HEK293 (cell line): Measurements from ENCODE around the gene SOX30.

ENCODE experiments used
- CTCF ChIA-PET: fragments of 350-600 bp; formaldehyde crosslinking; extraction: SDS; loops from one replicate; lab custom pipeline; 2021; ENCODE audit warnings: antibody characterized with exemption; lab: Yijun Ruan, JAX
- POLR2A ChIA-PET: fragments of 300-600 bp; formaldehyde crosslinking; extraction: SDS; loops from one replicate; lab custom pipeline; 2020; ENCODE audit warnings: antibody characterized with exemption, inconsistent platforms; lab: Yijun Ruan, JAX
- H3K27ac ChIP-seq: fragments of 200-500 bp; sonication (Bioruptor generic); 2 replicates; pipeline ENCODE4 v1.5.1; 2014; ENCODE audit warnings: low read depth, low read length, control low read depth, inconsistent platforms; ENCODE audit errors: extremely low read depth
- H3K36me3 ChIP-seq, 2 experiments: fragments of 200-500 bp in 1 of 2; sonication (Bioruptor generic) in 1 of 2; 1 replicate in 1 of 2; 2 replicates in 1 of 2; pipeline ENCODE4 v1.5.1; 2014 to 2017; ENCODE audit warnings: inconsistent platforms in 2 of 2, low read length in 2 of 2; ENCODE audit not compliant: control insufficient read depth in 2 of 2, insufficient read depth in 1 of 2
- H3K4me1 ChIP-seq: fragments of 200-500 bp; sonication (Bioruptor generic); 2 replicates; pipeline ENCODE4 v1.5.1; 2014; ENCODE audit warnings: mild to moderate bottlenecking, low read length, inconsistent platforms; ENCODE audit not compliant: control insufficient read depth, insufficient read depth
- H3K4me3 ChIP-seq: 2 replicates; pipeline ENCODE4 v1.5.1; 2011; ENCODE audit warnings: low read depth, mild to moderate bottlenecking, control low read depth, low read length, moderate library complexity
- H3K9me3 ChIP-seq: fragments of 200-500 bp; sonication (Bioruptor generic); 2 replicates; pipeline ENCODE4 v1.5.1; 2014; ENCODE audit warnings: low read depth, low read length, inconsistent platforms; ENCODE audit not compliant: control insufficient read depth, insufficient read depth
- MZF1 ChIP-seq: fragments of 450-650 bp; formaldehyde crosslinking; IDR thresholded peaks from 2 replicates; pipeline ENCODE4 v1.5.1; 2017; ENCODE audit warnings: missing biosample characterization, missing genetic modification characterization, borderline replicate concordance
- SALL2 ChIP-seq: fragments of 450-650 bp; formaldehyde crosslinking; IDR thresholded peaks from 2 replicates; pipeline ENCODE4 v1.5.0; 2017; ENCODE audit warnings: missing biosample characterization, mild to moderate bottlenecking, missing genetic modification characterization, borderline replicate concordance
- SCRT1 ChIP-seq: fragments of 450-650 bp; formaldehyde crosslinking; IDR thresholded peaks from 2 replicates; pipeline ENCODE4 v1.5.1; 2016; ENCODE audit warnings: missing biosample characterization, missing genetic modification characterization, borderline replicate concordance
- YY1 ChIP-seq: fragments of 450-650 bp; formaldehyde crosslinking; IDR thresholded peaks from 2 replicates; pipeline ENCODE4 v1.5.1; 2018; ENCODE audit warnings: missing biosample characterization, missing genetic modification characterization
- ZBTB11 ChIP-seq: fragments of 450-650 bp; formaldehyde crosslinking; conservative IDR thresholded peaks from 2 replicates; pipeline ENCODE4 v1.5.1; 2016; ENCODE audit warnings: low read depth, missing biosample characterization, missing genetic modification characterization
- ZFP3 ChIP-seq: fragments of 450-650 bp; formaldehyde crosslinking; IDR thresholded peaks from 2 replicates; pipeline ENCODE4 v1.5.1; 2016; ENCODE audit warnings: low read depth, missing biosample characterization, missing genetic modification characterization
- ZNF146 ChIP-seq: fragments of 450-650 bp; formaldehyde crosslinking; IDR thresholded peaks from 2 replicates; pipeline ENCODE4 v1.5.1; 2016; ENCODE audit warnings: missing biosample characterization, missing genetic modification characterization
- ZNF155 ChIP-seq: fragments of 450-650 bp; formaldehyde crosslinking; IDR thresholded peaks from 2 replicates; pipeline ENCODE4 v1.5.1; 2016; ENCODE audit warnings: missing biosample characterization, missing genetic modification characterization
- ZNF18 ChIP-seq: fragments of 450-650 bp; formaldehyde crosslinking; IDR thresholded peaks from 2 replicates; pipeline ENCODE4 v1.5.1; 2016; ENCODE audit warnings: missing biosample characterization, missing genetic modification characterization
- ZNF19 ChIP-seq: fragments of 450-650 bp; formaldehyde crosslinking; IDR thresholded peaks from 2 replicates; pipeline ENCODE4; 2016; ENCODE audit warnings: missing biosample characterization, missing genetic modification characterization, low read depth
- ZNF350 ChIP-seq: fragments of 450-650 bp; formaldehyde crosslinking; IDR thresholded peaks from 2 replicates; pipeline ENCODE4 v1.5.0; 2017; ENCODE audit warnings: missing biosample characterization, mild to moderate bottlenecking, missing genetic modification characterization
- ZNF354C ChIP-seq: fragments of 450-650 bp; formaldehyde crosslinking; IDR thresholded peaks from 2 replicates; pipeline ENCODE4 v1.5.1; 2016; ENCODE audit warnings: missing biosample characterization, missing genetic modification characterization, low read depth, borderline replicate concordance
- ZNF391 ChIP-seq: fragments of 450-650 bp; formaldehyde crosslinking; IDR thresholded peaks from 2 replicates; pipeline ENCODE4 v1.5.1; 2016; ENCODE audit warnings: low read depth, missing biosample characterization, missing genetic modification characterization, borderline replicate concordance
- ZNF426 ChIP-seq: fragments of 450-650 bp; formaldehyde crosslinking; IDR thresholded peaks from 2 replicates; pipeline ENCODE4 v1.5.1; 2017; ENCODE audit warnings: missing biosample characterization, missing genetic modification characterization, mild to moderate bottlenecking, inconsistent platforms, moderate library complexity
- ZNF610 ChIP-seq: fragments of 450-650 bp; formaldehyde crosslinking; IDR thresholded peaks from 2 replicates; pipeline ENCODE4 v1.5.1; 2016; ENCODE audit warnings: missing biosample characterization, missing genetic modification characterization, borderline replicate concordance
- ZNF677 ChIP-seq: fragments of 450-650 bp; IDR thresholded peaks from 2 replicates; pipeline ENCODE4 v1.5.0; 2018; ENCODE audit warnings: missing biosample characterization, mild to moderate bottlenecking, missing genetic modification characterization, moderate library complexity
- ZNF707 ChIP-seq: fragments of 450-650 bp; formaldehyde crosslinking; IDR thresholded peaks from 2 replicates; pipeline ENCODE4 v1.5.1; 2016; ENCODE audit warnings: missing biosample characterization, missing genetic modification characterization
- ZNF776 ChIP-seq: fragments of 450-650 bp; formaldehyde crosslinking; IDR thresholded peaks from 2 replicates; pipeline ENCODE4 v1.5.0; 2017; ENCODE audit warnings: missing biosample characterization, missing genetic modification characterization, borderline replicate concordance
- ZNF843 ChIP-seq: fragments of 450-650 bp; formaldehyde crosslinking; IDR thresholded peaks from 2 replicates; pipeline ENCODE4 v1.5.1; 2016; ENCODE audit warnings: missing biosample characterization, missing genetic modification characterization
- ZSCAN4 ChIP-seq: fragments of 450-650 bp; formaldehyde crosslinking; IDR thresholded peaks from 2 replicates; pipeline ENCODE4 v1.5.1; 2017; ENCODE audit warnings: missing biosample characterization, missing genetic modification characterization
- TF ChIP-seq, protein P1 (sequence below): fragments of 450-650 bp; formaldehyde crosslinking; IDR thresholded peaks from 2 replicates; pipeline ENCODE4 v1.5.1; 2016; ENCODE audit warnings: missing biosample characterization, missing genetic modification characterization
- TF ChIP-seq, protein P2 (sequence below): fragments of 450-650 bp; formaldehyde crosslinking; IDR thresholded peaks from 2 replicates; pipeline ENCODE4 v1.5.1; 2016; ENCODE audit warnings: missing biosample characterization, missing genetic modification characterization, low read depth

SOX30 gene

DNA sequence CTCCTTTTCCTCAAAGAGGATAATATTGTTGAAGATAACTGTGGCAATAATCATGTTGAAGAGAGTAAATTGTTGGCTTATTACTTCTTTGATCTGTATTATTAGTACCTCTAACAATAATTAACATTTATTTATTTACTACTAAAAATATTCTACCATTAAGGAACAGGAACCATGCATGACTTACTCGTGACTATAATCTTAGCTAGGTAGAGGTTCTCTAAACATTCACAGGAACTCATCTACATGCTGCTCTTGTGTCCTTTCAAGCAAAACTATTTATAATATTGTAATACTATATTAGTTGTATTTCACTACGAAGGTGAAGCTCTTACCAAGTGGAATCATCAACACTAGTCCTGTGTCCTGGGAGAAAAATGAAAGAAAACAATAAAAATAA lies 3.1 kb downstream of the SOX30 start:
- no peak overlapping the region for H3K4me3 ChIP-seq

GRCh38 chr5:157648275-157648990 lies 3.8 kb downstream of the SOX30 start:
- Histone ChIP-seq H3K4me1 (no peaks in the 10 kb centered on the region), H3K27ac (no peak overlapping the region), H3K4me3 (no peak overlapping the region), H3K9me3 (no peaks in the 10 kb centered on the region), H3K36me3 (no peaks in the 10 kb centered on the region)
- CTCF ChIA-PET, result interaction anchor here (0.7 kb wide), 1 partner anchor 121 kb away, joined by 3 read pairs; no protein-coding TSS in a partner anchor
- POLR2A ChIA-PET, result no interaction called here
- no peak for TF ChIP-seq ZNF610 (tag by site-specific recombination)
- TF ChIP-seq ZNF19, result no peak
- no peak for TF ChIP-seq ZNF391 (tag by site-specific recombination)
- no peak for TF ChIP-seq ZNF426 (tag by site-specific recombination)
- TF ChIP-seq ZNF707 (tag by site-specific recombination), result no peak
- no peak for TF ChIP-seq ZNF776
- TF ChIP-seq ZNF843, result no peak
- TF ChIP-seq ZNF18, result no peak
- TF ChIP-seq ZNF677 (tag by site-specific recombination), result no peak
- TF ChIP-seq MZF1 (tag by site-specific recombination), result no peak
- no peak for TF ChIP-seq ZBTB11 (tag by site-specific recombination)
- no peak for TF ChIP-seq ZSCAN4 (tag by site-specific recombination)
- TF ChIP-seq SCRT1 (tag by site-specific recombination), result no peak
- TF ChIP-seq YY1, result no peak
- no peak for TF ChIP-seq ZNF350 (tag by site-specific recombination)
- no peak for TF ChIP-seq ZNF146
- no peak for TF ChIP-seq ZNF354C (tag by site-specific recombination)
- TF ChIP-seq, protein P1, sequence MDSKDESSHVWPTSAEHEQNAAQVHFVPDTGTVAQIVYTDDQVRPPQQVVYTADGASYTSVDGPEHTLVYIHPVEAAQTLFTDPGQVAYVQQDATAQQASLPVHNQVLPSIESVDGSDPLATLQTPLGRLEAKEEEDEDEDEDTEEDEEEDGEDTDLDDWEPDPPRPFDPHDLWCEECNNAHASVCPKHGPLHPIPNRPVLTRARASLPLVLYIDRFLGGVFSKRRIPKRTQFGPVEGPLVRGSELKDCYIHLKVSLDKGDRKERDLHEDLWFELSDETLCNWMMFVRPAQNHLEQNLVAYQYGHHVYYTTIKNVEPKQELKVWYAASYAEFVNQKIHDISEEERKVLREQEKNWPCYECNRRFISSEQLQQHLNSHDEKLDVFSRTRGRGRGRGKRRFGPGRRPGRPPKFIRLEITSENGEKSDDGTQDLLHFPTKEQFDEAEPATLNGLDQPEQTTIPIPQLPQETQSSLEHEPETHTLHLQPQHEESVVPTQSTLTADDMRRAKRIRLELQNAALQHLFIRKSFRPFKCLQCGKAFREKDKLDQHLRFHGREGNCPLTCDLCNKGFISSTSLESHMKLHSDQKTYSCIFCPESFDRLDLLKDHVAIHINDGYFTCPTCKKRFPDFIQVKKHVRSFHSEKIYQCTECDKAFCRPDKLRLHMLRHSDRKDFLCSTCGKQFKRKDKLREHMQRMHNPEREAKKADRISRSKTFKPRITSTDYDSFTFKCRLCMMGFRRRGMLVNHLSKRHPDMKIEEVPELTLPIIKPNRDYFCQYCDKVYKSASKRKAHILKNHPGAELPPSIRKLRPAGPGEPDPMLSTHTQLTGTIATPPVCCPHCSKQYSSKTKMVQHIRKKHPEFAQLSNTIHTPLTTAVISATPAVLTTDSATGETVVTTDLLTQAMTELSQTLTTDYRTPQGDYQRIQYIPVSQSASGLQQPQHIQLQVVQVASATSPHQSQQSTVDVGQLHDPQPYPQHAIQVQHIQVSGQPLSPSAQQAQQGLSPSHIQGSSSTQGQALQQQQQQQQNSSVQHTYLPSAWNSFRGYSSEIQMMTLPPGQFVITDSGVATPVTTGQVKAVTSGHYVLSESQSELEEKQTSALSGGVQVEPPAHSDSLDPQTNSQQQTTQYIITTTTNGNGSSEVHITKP (tag by site-specific recombination), result no peak

More for the DNA sequence above, 3.1 kb downstream of the SOX30 start:
- TF ChIP-seq, protein P2, sequence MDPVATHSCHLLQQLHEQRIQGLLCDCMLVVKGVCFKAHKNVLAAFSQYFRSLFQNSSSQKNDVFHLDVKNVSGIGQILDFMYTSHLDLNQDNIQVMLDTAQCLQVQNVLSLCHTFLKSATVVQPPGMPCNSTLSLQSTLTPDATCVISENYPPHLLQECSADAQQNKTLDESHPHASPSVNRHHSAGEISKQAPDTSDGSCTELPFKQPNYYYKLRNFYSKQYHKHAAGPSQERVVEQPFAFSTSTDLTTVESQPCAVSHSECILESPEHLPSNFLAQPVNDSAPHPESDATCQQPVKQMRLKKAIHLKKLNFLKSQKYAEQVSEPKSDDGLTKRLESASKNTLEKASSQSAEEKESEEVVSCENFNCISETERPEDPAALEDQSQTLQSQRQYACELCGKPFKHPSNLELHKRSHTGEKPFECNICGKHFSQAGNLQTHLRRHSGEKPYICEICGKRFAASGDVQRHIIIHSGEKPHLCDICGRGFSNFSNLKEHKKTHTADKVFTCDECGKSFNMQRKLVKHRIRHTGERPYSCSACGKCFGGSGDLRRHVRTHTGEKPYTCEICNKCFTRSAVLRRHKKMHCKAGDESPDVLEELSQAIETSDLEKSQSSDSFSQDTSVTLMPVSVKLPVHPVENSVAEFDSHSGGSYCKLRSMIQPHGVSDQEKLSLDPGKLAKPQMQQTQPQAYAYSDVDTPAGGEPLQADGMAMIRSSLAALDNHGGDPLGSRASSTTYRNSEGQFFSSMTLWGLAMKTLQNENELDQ (tag by site-specific recombination), result no peak
- TF ChIP-seq SALL2 (tag by site-specific recombination), result no peak
- no peak for TF ChIP-seq ZFP3 (tag by site-specific recombination)
- no peak for TF ChIP-seq ZNF155
- Histone ChIP-seq H3K4me1 (no peaks in the 10 kb centered on the region), H3K36me3 (no peaks in the 10 kb centered on the region), H3K27ac (no peak overlapping the region), H3K9me3 (no peaks in the 10 kb centered on the region)
- ChIA-PET POLR2A (no interaction called here), CTCF (interaction anchor here (0.5 to 0.7 kb wide), 2 partner anchors 94 to 122 kb away, joined by 3 read pairs; no protein-coding TSS in a partner anchor)
